Activated CD4-positive, CD25-positive, alpha-beta regulatory T cell treated with anti-CD3 and anti-CD28 coated beads, Interleukin-2, amount 50 U/mL, for 24 hours (primary cell): ENCODE measurements around the gene NFKB2.

Source experiments
- ATAC-seq, 2 donors: fragments of 150-1000 bp; cut with Tn5 transposase; one replicate each; pipeline ENCODE4 v1.10.0; 2021; ENCODE audit warnings: mild to moderate bottlenecking in 1 of 2, moderate library complexity in 1 of 2

The NFKB2 gene

GRCh38 chr10:102423372-102423968, 28.0 kb downstream of the NFKB2 start:
- no peak for ATAC-seq

DNA sequence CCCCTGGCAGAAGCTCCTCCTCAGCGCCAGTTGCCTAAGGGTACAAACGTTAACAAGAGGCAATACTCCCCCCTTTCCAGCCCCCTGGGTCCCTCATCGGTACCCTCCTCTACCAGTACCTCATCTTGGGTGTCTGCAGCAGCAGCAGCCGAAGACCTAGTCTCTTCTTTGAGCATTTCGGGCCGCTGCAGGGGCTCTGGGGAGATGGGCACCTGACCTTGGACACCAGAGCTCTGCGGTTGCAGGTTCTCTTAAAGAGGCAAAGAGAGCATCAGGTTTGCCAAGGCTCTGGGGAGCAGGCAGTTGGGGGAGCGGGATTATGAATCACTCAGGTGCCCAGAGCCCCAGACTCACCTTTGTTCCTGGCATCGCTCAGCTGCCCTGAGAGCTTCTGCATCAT, 28.6 kb downstream of the NFKB2 start:
- ATAC-seq = no peak

DNA sequence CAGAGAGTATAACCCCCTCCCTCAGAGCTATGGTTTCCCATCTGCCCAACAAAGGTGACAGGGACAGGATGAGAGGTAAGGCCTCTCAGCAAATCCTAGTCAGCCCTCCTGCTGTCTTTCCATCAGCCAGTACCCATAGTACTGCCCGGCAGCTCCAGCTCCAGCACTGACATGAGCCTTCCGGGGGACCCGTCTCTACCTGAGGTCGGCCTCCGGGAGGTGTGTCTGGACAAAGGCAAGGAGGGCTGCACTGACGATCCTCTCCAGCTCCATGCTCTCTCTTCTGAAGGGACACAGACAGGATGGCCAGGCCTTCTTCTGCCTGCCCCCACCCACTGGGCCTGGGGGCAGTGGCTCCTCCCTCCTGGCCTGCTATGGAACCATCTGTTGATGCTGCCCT, 29.4 kb downstream of the NFKB2 start:
- no peak for ATAC-seq

DNA sequence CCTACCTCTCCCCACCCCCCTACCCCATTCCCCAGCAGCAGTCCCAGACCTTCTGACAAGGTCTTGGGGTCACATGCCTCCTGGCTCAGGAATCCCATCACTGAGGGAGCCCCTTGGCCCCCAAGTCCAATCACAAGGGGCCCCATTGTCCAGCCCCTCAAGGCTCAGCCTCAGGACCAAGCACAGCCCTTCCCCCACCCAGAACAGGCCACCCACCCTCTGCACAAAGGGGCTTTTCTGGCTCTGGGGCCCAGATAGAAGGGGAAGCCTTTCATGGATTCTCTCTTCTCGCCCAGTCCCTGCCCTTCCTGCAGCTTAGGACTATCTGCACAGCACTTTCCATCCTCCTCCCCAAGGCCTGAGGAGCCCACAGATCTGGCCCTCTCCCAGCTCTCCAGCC, 29.9 kb downstream of the NFKB2 start:
- no peak for ATAC-seq

- ATAC-seq = no peak
Observed at GRCh38 chr10:102426803-102427287, 31.3 kb downstream of the NFKB2 start.

DNA sequence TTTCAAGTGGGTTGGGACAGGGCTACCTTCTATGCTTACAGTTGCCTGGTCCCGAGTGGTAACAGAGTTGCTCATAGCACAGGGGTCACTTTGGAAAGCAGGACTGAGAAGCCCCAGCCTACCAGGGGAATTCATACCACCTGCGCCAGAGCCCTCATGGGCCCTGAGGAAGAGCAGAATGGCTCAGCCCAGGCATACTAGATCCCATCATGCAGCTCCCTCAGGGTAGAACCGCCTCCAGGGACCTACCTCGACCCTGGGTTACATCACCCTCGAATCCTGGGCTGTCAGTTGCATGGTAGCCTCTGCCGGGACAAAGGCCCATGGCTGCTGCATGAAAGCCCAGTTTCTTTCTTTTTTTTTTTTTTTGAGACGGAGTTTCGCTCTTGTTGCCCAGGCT, 34.0 kb downstream of the NFKB2 start:
- no peak for ATAC-seq

GRCh38 chr10:102431452-102432124, 36.1 kb downstream of the NFKB2 start:
- ATAC-seq = no peak

DNA sequence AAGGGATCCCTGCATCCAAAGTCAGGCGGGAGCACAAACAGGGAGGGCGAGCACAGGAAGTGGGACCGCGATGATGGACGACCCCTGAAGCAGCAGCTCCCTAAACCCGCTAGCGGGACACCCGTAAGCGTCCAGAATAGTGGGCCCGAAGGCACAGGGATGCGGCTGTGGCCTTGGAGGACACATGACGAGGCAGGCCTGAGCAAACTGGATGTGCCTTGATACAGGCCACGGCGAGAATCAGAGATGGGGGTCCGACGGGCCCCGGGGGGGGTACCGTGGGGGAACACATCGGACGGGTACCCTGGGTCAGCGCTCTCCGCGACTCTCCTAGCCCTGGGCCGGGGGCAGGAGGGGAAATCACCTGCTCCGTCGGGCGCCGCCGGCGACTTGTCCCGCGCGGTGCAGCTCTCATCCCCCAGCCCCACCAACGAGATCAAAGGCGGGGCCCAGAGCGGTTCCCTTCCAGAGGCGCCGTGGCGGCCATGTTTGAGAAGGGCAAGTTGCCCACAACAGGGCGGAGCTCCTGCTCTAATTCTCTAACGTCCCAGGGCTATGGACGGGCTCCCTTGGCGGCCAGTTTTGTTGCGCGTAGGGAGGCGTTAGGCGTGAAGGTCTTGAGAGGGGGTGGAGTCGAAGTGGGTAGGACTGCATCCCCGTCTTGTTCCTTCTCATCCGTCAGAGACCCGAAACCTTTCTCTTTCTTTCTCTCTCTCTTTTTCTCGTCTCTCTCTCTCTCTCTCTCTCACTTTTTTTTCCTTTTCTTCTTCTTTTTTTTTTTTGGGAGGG, 36.9 kb downstream of the NFKB2 start, which contains the start of gene CUEDC2:
CUEDC2 (minus strand) TSS at position 413 of the 789 bp plus-strand sequence. CDS start 7,386 bp downstream, outside the sequence.
- peak; percentile 95 to 97 for ATAC-seq

DNA sequence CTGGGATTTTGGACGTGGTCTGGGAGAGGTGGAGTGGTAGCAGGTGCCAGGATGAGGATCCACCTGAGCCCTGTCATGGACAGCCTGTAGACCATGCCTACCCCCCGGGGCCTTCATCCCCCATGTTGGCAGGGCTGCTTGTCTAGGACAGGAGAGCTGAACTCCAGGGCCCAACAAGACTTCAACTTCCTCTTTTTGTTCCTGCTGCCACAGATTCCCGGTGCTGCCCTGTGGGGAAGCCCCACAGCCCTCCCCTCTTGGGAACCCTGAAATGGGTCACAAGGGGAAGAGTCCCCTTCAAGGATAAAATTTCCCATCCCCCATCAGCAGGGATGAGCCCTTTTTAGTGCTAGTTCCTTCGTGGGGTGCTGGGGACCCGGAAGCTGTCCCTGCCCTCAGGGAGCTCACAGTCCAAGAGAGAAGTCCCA, 38.1 kb downstream of the NFKB2 start:
- ATAC-seq = no peak

GRCh38 chr10:102434394-102435132, 39.1 kb downstream of the NFKB2 start:
- ATAC-seq = no peak

- no peak for ATAC-seq
Observed at GRCh38 chr10:102435133-102435497, 39.6 kb downstream of the NFKB2 start.

DNA sequence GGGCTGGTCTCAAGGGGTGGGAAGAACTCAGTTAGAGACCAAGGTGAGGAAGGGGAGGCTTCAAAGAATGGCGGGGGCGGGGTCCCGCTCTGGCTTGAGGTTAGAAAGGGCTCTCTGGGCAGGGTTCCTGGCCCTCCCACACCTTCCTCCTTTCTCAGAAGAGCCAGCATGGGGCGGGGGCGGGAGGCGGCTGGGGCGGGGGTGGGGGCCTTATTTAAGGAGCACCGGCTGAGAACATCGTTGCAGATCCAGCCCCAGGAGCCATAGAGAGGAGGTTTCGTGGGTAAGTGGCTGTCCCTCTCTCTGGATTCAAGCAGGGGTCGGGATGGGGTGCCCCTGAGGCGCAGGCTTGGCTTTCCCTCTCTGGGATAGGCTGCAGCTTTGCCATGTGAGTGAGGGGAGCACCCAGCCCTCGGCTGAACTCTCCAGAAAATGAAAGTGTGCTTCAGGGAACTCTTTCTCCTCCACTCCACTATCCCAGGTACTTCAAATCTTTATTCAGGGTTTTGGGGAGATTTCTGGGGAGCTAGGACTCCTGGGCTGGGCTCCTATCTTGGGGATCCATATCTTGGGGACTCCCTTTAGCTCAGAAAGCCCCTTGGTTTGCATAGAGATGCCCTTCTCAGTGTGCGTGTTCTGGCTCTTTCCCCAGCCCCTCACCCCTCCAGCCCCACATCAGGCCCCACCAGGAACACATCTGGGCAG, 40.2 kb downstream of the NFKB2 start:
- ATAC-seq = no peak

- ATAC-seq = no peak
Observed at GRCh38 chr10:102436312-102436711, 40.8 kb downstream of the NFKB2 start.

- ATAC-seq = no peak
Observed at GRCh38 chr10:102437515-102437914, 42.0 kb downstream of the NFKB2 start.

- no peak for ATAC-seq
Observed at GRCh38 chr10:102438374-102438773, 42.9 kb downstream of the NFKB2 start.

DNA sequence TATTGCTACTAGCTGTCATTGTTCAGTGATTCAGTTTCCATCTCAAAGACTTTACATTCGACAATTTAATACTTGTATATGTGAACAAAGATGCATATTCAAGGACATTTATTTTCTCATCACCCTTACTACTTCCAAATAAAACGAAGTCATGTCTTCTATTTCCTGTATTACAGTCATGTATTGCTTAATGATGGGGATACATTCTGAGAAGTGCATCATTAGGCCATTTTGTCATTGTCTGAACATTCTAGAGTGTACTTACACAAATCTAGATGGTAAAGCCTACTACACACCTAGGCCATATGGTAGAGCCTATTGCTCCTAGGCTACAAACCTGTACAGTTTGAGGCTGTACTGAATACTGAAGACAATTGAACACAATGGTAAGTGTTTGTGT, 49.3 kb downstream of the NFKB2 start:
- no peak for ATAC-seq

DNA sequence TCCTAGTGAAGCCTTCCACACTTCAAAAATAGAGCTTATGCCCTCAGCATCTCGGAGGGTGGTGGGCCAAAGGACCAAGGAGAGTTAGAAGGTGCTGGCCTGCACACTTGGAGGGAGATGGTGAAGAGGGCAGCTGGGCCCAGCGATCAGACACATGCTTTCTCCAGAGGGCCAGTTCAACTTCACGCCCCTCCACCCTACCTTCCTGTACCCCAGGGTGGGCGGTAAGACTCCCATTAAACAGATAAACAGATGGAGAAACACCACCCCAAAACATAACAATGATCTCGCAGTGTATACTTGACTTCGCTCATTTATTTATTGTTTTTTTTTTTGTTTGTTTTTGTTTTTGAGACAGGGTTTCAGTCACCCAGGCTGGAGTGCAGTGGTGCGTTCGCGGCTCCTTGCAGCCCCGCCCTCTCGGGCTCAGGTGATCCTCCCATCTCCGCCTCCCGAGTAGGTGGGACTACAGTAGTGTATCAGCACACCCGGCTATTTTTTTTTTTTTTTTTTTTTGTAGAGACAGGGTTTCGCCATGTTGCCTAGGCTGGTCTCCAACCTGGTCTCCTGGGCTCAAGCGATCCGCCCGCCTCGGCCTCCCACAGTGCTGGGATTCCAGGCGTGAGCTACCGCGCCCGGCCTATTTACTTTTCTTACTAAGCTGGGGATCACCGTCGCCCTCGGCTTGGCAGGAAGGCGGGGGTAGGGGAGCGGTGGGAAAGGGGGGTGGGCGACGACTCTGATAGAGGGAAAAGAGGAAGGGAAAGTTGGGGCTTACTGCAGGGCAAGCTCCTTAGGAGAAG, 54.0 kb downstream of the NFKB2 start:
- ATAC-seq = peak; percentile 66 to 67

DNA sequence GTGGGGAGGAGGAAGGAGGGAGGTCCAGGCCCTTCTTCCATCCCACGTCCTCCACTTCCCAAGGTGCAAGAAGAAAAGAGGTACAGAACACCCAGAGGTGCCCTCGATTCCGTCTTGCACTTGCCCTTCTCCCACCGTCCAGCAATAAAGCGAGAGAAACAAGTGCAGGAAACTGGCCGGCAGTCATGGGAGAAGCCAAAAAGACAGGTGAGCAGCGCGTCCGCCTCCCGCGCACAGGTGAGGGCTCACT, 54.5 kb downstream of the NFKB2 start:
- ATAC-seq = no peak

GRCh38 chr10:102450374-102451104, 55.0 kb downstream of the NFKB2 start:
- ATAC-seq = peak; percentile 75 to 78

GRCh38 chr10:102451105-102451969, 55.8 kb downstream of the NFKB2 start, which contains the start of gene C10orf95:
Gene C10orf95, minus strand, starts transcription at chr10:102451543. Its CDS starts 450 bp downstream, at chr10:102451093.
- no peak for ATAC-seq
